GM19351 (cell line): Measurements from ENCODE around the gene PRKD2.
"Not testable (repeated sequence)": the region's sequence is repeated elsewhere in the genome, so short reads cannot be mapped to it uniquely, and the experiment has no call there.

Source experiments
- ATAC-seq: cut with Tn5 transposase; IDR thresholded peaks from one replicate; pipeline ENCODE4 v1.9.1; 2021; ENCODE audit warnings: mild to moderate bottlenecking, moderate library complexity; ENCODE audit not compliant: unreplicated experiment

PRKD2 gene

GRCh38 chr19:46717034-46717715 is at the start of gene PRKD2:
Gene PRKD2, minus strand, starts transcription at chr19:46717114. Its CDS starts 744 bp downstream, at chr19:46716370.
- peak; percentile 41 for ATAC-seq

- no peak for ATAC-seq
Observed at GRCh38 chr19:46764817-46765291, 47.9 kb upstream of the PRKD2 start.

GRCh38 chr19:46762245-46762890 is 45.5 kb upstream of the PRKD2 start:
- no peak for ATAC-seq

- no peak for ATAC-seq
Observed at GRCh38 chr19:46761418-46761831, 44.5 kb upstream of the PRKD2 start.

- ATAC-seq: not testable (repeated sequence)
Observed at GRCh38 chr19:46760897-46761296, 44.0 kb upstream of the PRKD2 start.

- ATAC-seq: no peak
Observed at GRCh38 chr19:46760363-46760762, 43.4 kb upstream of the PRKD2 start.

- ATAC-seq: no peak
Observed at GRCh38 chr19:46759817-46760333, 43.0 kb upstream of the PRKD2 start.

GRCh38 chr19:46759206-46759605 is 42.3 kb upstream of the PRKD2 start:
- ATAC-seq: no peak

GRCh38 chr19:46756544-46756888 is 39.6 kb upstream of the PRKD2 start:
- ATAC-seq: no peak

- no peak for ATAC-seq
Observed at GRCh38 chr19:46755853-46756543, 39.1 kb upstream of the PRKD2 start.

GRCh38 chr19:46755077-46755852 is 38.4 kb upstream of the PRKD2 start:
- ATAC-seq: no peak

GRCh38 chr19:46753420-46754155 is 36.7 kb upstream of the PRKD2 start:
- ATAC-seq: no peak

GRCh38 chr19:46748325-46749109 is 31.6 kb upstream of the PRKD2 start:
- no peak for ATAC-seq

- ATAC-seq: no peak
Observed at GRCh38 chr19:46746281-46747057, 29.6 kb upstream of the PRKD2 start, which contains the start of gene STRN4. Gene STRN4, minus strand, starts transcription at chr19:46746450. Its CDS starts 20 bp downstream, at chr19:46746430.

GRCh38 chr19:46745521-46746280 is 28.8 kb upstream of the PRKD2 start, which contains the start of gene FKRP:
Gene FKRP, plus strand, starts transcription at chr19:46746057. Its CDS starts 9,394 bp downstream, at chr19:46755451.
- ATAC-seq: no peak

- no peak for ATAC-seq
Observed at GRCh38 chr19:46745030-46745429, 28.1 kb upstream of the PRKD2 start.

- ATAC-seq: no peak
Observed at GRCh38 chr19:46744005-46744691, 27.2 kb upstream of the PRKD2 start.
